ENCODE measurements around the gene HSPH1.

GRCh38 chr13:31124204-31124603 lies 37.5 kb downstream of the HSPH1 start:
- TF ChIP-seq EZH2 (IDR thresholded peaks at IDR 0.05; ENCODE audit: borderline replicate concordance, insufficient read depth, low read length, poor library complexity, severe bottlenecking) (no peak), EP300 (conservative IDR thresholded peaks at IDR 0.05; ENCODE audit: poor library complexity, severe bottlenecking) (no peak), MXI1 (conservative IDR thresholded peaks at IDR 0.05; ENCODE audit: poor library complexity, severe bottlenecking) (no peak), CTCF (IDR thresholded peaks at IDR 0.05; ENCODE audit: poor library complexity, severe bottlenecking) (no peak), SMC3 (conservative IDR thresholded peaks at IDR 0.05; ENCODE audit: poor library complexity) (no peak), TAF1 (IDR thresholded peaks at IDR 0.05; ENCODE audit: low read depth) (no peak), POLR2AphosphoS5 (IDR thresholded peaks at IDR 0.05) (no peak)

Measured in neural cell (in vitro differentiated cells).